A673 (cell line): ENCODE measurements around the gene WBP2.

Experiments
- EZH2 ChIP-seq: fragments of 200-600 bp; sonication (generic); IDR thresholded peaks from 2 replicates; pipeline ENCODE4 v1.6.1; 2017; ENCODE audit warnings: borderline replicate concordance, low read depth, mild to moderate bottlenecking, mixed read lengths, antibody characterized with exemption, low read length; ENCODE audit not compliant: poor library complexity, severe bottlenecking
- TF ChIP-seq, protein P1 (sequence below): fragments of 300-800, 200-600 bp; sonication (generic); conservative IDR thresholded peaks from 2 replicates; pipeline ENCODE4 v1.5.1; 2017; ENCODE audit warnings: low read depth, mild to moderate bottlenecking, antibody characterized with exemption, low read length, moderate library complexity, mixed read lengths

- TF ChIP-seq, protein P1, sequence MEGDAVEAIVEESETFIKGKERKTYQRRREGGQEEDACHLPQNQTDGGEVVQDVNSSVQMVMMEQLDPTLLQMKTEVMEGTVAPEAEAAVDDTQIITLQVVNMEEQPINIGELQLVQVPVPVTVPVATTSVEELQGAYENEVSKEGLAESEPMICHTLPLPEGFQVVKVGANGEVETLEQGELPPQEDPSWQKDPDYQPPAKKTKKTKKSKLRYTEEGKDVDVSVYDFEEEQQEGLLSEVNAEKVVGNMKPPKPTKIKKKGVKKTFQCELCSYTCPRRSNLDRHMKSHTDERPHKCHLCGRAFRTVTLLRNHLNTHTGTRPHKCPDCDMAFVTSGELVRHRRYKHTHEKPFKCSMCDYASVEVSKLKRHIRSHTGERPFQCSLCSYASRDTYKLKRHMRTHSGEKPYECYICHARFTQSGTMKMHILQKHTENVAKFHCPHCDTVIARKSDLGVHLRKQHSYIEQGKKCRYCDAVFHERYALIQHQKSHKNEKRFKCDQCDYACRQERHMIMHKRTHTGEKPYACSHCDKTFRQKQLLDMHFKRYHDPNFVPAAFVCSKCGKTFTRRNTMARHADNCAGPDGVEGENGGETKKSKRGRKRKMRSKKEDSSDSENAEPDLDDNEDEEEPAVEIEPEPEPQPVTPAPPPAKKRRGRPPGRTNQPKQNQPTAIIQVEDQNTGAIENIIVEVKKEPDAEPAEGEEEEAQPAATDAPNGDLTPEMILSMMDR, result no peak
- TF ChIP-seq EZH2, result no peak
These were observed 26.7 kb upstream of the WBP2 start for GRCh38 chr17:75881678-75882454.
